Measurements from ENCODE around the gene PPP4R3A. TPM values are rescaled to one million over a fixed set of nuclear protein-coding genes. Genes with fewer than 3 reads are reported as not detected.
"Not testable (repeated sequence)": the region's sequence is repeated elsewhere in the genome, so short reads cannot be mapped to it uniquely, and the experiment has no call there.

PPP4R3A gene
- polyA plus RNA-seq: 10 to 100 TPM; 24.6 to 50.9 (median 34.1) TPM

DNA sequence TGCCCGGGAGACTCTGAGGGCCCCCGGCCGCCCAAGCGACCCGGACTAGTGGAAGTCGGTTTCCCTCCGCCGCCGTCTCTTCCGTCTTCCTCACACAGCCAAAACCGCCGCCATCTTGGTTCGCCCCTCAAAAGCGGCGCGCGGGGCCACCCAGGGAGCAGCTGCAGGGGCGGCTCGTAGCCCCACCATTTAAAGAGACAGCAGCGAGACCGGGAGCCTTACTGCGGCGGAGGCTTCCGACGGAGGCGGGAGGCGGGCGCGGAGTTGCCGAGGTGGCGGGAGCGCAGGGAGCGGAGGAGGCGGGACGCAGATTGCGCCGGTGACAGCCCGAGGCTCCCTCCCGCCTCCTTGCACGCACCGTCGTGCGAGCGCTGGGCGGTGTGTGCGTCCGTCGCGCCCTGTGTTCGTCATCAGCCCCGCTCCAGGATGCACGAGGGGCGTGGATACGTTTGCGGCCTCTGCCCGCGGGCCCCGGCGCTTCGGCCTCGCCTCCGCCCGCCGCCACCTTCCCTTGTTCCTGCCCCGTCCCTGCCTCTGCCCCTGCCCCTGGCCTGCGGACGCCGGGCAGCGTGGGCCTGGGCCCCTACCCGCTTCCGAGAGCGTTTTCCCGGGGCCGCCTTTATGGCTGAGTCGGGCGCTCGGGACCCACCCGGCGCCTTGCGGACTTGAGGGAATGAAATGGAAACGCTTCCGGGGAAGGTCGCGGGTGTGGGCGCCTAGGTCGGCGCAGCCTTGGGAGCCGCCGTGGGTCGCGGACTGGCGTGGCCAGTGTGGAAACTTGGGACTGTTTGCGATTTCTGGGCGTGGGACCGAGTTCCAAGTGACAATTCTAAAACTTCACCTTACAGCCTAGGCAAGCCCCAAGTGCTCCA is at the start of gene PPP4R3A:
Gene PPP4R3A, minus strand, starts transcription at position 140 of the 872 bp plus-strand sequence. CDS start 663 bp downstream, outside the sequence.
- whole genome bisulfite sequencing, 3 donors: 0 to 1% (median 0%) methylated on average over 76 to 95 of the region's 95 CpGs
- H3K27ac ChIP-seq (ENCODE audit: low read depth, low read length): peak within 1 kb of the TSS; percentile 94

DNA sequence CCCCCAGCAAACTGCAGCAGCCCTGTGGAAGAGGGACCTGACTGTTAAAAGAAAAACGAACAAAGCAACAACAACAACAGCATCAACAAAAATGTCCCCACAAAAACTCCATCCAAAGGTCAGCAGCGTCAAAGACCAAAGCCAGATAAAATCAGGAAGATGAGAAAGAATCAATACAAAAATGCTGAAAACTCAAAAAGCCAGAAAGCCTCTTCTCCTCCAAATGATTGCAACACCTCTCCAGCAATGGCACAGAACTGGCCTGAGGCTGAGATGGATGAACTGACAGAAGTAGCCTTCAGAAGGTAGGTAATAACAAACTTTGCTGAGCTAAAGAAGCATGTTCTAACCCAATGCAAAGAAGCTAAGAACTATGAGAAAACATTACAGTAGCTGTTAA is 45.4 kb upstream of the PPP4R3A start:
- 76 to 87% (median 77%) methylated on average over 2 of the region's 2 CpGs for WGBS, 3 donors
- H3K27ac ChIP-seq (ENCODE audit: low read depth, low read length): no peak overlapping the region

GRCh38 chr14:91554535-91555332 is 44.6 kb upstream of the PPP4R3A start:
- 85 to 92% (median 92%) methylated on average over 11 of the region's 11 CpGs for WGBS, 3 donors
- no peak overlapping the region for H3K27ac ChIP-seq (ENCODE audit: low read depth, low read length)

GRCh38 chr14:91548108-91548507 is 38.0 kb upstream of the PPP4R3A start:
- WGBS, 3 donors: 90 to 96% (median 91%) methylated on average over 3 of the region's 3 CpGs
- H3K27ac ChIP-seq (ENCODE audit: low read depth, low read length): no peak overlapping the region

DNA sequence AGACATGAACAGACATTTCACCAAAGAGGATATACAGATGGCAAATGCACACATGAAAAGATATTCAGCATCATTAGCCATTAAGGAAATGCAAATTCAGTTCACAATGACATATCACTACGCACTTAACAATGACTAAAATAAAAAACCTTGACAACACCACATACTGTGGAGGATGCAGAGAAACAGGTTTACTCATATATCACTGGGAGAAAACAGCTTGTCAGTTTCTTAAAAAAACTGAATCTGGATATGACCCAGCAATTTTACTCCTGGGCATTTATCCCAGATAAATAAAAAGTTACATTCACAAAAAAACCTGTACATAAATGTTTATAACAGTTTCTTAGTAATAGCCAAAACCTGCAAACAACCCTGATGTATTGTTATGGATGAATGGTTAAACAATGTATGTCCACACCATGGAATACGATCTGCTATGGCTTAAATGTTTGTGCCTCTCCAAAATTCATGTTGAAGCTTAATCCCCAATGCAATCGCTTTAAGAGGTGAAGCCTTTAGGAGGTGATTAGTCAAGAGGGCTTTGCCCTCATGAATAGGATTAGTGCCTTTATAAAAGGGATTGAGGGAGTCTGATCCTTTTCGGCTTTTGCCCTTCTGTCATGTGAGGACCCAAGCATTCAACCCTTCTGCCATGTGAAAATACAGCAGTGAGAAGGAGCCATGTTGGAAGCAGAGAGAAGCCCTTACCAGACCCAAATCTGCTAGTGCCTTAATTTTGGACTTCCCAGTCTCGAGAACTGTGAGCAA is 36.0 kb upstream of the PPP4R3A start:
- WGBS, 3 donors: 76 to 86% (median 76%) methylated on average over 5 of the region's 5 CpGs

GRCh38 chr14:91545204-91545603 is 35.1 kb upstream of the PPP4R3A start:
- no peak overlapping the region for H3K27ac ChIP-seq (ENCODE audit: low read depth, low read length)

More for the DNA sequence above, 36.0 kb upstream of the PPP4R3A start:
- H3K27ac ChIP-seq (ENCODE audit: low read depth, low read length): no peak overlapping the region

DNA sequence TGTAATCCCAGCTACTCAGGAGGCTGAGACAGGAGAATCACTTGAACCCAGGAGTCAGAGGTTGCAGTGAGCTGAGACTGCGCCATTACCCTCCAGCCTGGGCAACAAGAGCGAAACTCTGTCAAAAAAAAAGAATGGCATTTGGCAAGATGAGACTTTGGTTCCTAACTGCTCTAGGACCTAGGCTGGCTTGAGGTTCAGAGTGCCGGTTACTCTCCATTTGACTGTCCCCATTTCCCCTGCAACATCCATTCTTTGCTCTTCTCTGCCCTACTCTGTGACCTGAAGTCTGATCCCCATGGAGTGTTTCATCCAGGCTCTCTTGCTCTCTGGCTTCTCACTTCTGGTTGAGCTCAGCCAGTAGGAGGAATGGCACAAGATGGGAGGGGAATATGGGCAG is 26.2 kb upstream of the PPP4R3A start:
- 92 to 98% (median 96%) methylated on average over 3 of the region's 3 CpGs for WGBS, 3 donors
- H3K27ac ChIP-seq (ENCODE audit: low read depth, low read length): no peak overlapping the region

DNA sequence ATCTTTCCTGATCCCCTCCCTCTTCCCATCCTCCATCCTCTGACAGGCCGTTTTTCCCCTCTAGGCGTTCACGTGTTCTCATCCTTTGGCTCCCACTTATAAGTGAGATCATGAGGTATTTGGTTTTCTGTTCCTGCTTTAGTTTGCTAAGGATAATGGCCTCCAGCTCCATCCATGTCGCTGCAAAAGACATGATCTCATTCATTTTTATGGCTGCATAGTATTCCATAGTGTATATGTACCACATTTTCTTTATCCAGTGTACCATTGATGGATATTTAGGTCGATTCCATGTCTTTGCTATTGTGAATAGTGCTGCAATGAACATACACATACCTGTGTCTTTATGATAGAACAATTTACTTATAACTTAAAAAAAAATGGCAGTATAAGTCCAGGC is 23.9 kb upstream of the PPP4R3A start:
- 78 to 91% (median 82%) methylated on average over 5 of the region's 5 CpGs for WGBS, 3 donors
- not testable (repeated sequence) for H3K27ac ChIP-seq (ENCODE audit: low read depth, low read length)

DNA sequence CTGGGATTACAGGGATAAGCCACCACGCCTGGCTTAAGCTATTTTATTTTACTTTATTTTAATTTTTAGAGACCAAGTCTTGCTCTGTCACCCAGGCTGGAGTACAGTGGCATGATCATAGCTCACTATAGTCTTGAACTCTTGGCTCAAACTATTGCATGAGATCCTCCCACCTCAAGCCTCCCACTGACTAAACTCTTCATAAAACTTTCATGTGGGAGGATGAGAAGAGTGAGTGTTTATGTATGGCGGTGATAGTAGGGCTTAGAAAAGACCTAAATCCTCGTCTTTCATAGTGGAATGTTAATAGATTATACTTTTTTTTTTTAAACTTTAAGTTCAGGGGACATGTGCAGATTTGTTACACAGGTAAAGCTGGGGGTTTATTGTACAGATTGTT is 23.5 kb upstream of the PPP4R3A start:
- H3K27ac ChIP-seq (ENCODE audit: low read depth, low read length): no peak overlapping the region
- 72 to 88% (median 73%) methylated on average over 3 of the region's 3 CpGs for WGBS, 3 donors

- 84 to 93% (median 90%) methylated on average over 3 of the region's 3 CpGs for WGBS, 3 donors
- H3K27ac ChIP-seq (ENCODE audit: low read depth, low read length): no peak overlapping the region
Observed at GRCh38 chr14:91523972-91524371, 13.9 kb upstream of the PPP4R3A start.

DNA sequence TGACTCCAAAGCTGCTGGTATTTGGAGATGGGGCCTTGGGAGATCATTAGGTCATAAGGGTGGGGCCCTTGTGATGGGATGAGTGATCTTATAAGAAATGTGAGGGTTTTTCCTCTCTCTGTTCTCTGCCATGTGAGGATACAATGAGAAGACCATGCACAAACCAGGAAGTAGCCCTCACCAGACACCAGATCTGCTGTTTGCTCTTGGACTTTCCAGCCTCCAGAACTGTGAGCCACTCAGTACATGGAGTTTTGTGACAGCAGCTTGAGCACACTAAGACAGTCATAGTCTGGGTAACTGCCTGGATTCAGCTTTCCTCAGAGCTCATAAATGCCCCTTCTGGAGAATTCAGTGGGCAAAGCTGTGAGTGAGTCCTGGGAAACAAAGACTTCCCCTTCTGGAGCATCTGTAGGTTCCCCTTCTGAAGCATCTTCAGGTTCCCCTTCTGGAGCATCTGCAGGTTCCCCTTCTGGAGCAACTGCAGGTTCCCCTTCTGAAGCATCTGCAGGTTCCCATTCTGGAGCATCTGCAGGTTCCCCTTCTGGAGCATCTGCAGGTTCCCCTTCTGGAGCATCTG is 11.0 kb upstream of the PPP4R3A start:
- H3K27ac ChIP-seq (ENCODE audit: low read depth, low read length): no peak overlapping the region

DNA sequence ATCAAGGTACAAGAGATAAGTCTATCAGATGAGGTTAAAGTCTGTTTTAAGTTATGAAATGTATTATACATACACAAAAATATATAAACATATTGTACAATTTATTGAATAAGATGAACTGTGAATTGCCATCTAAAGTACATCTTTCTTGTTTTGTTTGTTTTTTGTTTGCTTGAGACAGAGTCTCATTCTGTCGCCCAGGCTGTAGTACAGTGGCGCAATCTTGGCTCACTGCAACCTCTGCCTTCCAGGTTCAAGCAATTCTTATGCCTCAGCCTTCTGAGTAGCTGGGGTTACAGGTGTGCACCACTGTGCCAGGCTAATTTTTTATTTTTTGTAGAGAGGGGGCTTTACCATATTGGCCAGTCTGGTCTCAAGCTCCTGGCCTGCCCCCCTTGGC is 10.0 kb upstream of the PPP4R3A start:
- H3K27ac ChIP-seq (ENCODE audit: low read depth, low read length): no peak overlapping the region
- 87 to 96% (median 91%) methylated on average over 2 of the region's 2 CpGs for WGBS, 3 donors

- WGBS, 3 donors: 89 to 94% (median 91%) methylated on average over 6 of the region's 6 CpGs
- H3K27ac ChIP-seq (ENCODE audit: low read depth, low read length): no peak overlapping the region
Observed at GRCh38 chr14:91519239-91520036, 9.3 kb upstream of the PPP4R3A start.

- WGBS, 3 donors: 61 to 81% (median 62%) methylated on average over 7 of the region's 7 CpGs
- no peak overlapping the region for H3K27ac ChIP-seq (ENCODE audit: low read depth, low read length)
Observed at GRCh38 chr14:91516663-91517388, 6.7 kb upstream of the PPP4R3A start.

DNA sequence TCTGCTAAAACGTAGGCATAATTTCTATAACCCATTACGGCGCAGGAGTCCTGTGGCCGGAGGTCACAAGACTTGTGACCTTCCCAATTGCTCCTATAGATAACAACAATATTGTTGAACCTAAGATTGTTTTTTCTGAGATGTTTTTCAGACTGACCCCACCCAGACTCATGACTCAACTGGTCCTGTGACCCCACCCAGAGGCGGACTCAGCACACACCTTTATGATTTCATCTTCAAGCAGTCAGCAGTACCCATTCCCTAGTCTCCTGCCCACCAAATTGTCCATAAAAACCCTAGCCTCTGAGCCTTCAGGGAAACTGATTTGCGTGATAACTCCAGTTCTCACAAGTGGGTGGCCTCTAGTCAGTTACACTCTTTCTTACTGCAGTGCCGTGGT is 5.9 kb upstream of the PPP4R3A start:
- 75 to 87% (median 78%) methylated on average over 7 of the region's 7 CpGs for WGBS, 3 donors

GRCh38 chr14:91511043-91511383 is 903 bp upstream of the PPP4R3A start:
- H3K27ac ChIP-seq (ENCODE audit: low read depth, low read length): peak overlapping the region; percentile 94
- 23 to 35% (median 35%) methylated on average over 9 of the region's 9 CpGs for WGBS, 3 donors

More for the DNA sequence above, 5.9 kb upstream of the PPP4R3A start:
- no peak overlapping the region for H3K27ac ChIP-seq (ENCODE audit: low read depth, low read length)

DNA sequence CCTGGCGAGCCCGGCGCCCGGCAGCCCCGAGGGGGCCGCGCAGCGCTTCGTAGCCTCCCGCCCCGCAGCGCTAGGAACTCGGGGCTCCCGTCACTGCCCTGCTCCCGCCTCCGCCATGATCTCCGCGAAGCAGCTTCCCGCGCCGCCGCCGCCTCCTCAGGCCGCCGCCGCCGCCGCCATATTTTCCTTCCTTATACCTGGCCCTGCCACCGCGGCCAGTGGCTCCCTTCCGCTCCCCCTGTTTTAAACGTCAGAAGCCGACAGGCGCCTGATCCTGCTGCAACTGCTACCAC is 286 bp downstream of the PPP4R3A start:
- peak overlapping the region; percentile 94 for H3K27ac ChIP-seq (ENCODE audit: low read depth, low read length)
- WGBS, 3 donors: 0 to 1% (median 0%) methylated on average over 28 to 34 of the region's 34 CpGs
